Neuronal stem cell (in vitro differentiated cells): ENCODE measurements around the gene ACACB.

Source experiments
- DNase-seq: peaks from one replicate; pipeline ENCODE4 v3.0.0-alpha.2; 2013; ENCODE audit warnings: low spot score
- H2AFZ ChIP-seq: one replicate; pipeline ENCODE4 v1.6.1; 2013; ENCODE audit warnings: mild to moderate bottlenecking, low read length, inconsistent platforms
- H2AK5ac ChIP-seq: 2 replicates; pipeline ENCODE4 v1.6.1; 2013; ENCODE audit warnings: low read depth, mild to moderate bottlenecking, inconsistent platforms, low read length, moderate library complexity, mixed read lengths
- H2BK120ac ChIP-seq: 2 replicates; pipeline ENCODE4 v1.6.1; 2013; ENCODE audit warnings: low read depth, mild to moderate bottlenecking, inconsistent platforms, low read length, moderate library complexity, mixed read lengths
- H2BK12ac ChIP-seq: one replicate; pipeline ENCODE4 v1.6.1; 2013; ENCODE audit warnings: low read length, inconsistent platforms
- H2BK15ac ChIP-seq: 2 replicates; pipeline ENCODE4 v1.6.1; 2013; ENCODE audit warnings: mild to moderate bottlenecking, low read length, inconsistent platforms, mixed read lengths
- H2BK5ac ChIP-seq: one replicate; pipeline ENCODE4 v1.6.1; 2013; ENCODE audit warnings: inconsistent platforms, mild to moderate bottlenecking, low read length, moderate library complexity
- H3K14ac ChIP-seq: one replicate; pipeline ENCODE4 v1.6.1; 2013; ENCODE audit warnings: low read length, inconsistent platforms
- H3K18ac ChIP-seq: 2 replicates; pipeline ENCODE4 v1.6.1; 2013; ENCODE audit warnings: low read length, inconsistent platforms
- H3K23ac ChIP-seq: 2 replicates; pipeline ENCODE4 v1.6.1; 2013; ENCODE audit warnings: low read depth, mild to moderate bottlenecking, mixed read lengths, low read length, inconsistent platforms; ENCODE audit not compliant: poor library complexity
- H3K27ac ChIP-seq: replicated peaks from 3 replicates; pipeline ENCODE4 v1.5.1; 2013; ENCODE audit warnings: low read length, inconsistent platforms
- H3K27me3 ChIP-seq, 3 experiments: 2 replicates each; pipeline ENCODE4 v1.6.1; 2013; ENCODE audit warnings: low read length in 3 of 3, mild to moderate bottlenecking in 2 of 3, inconsistent platforms in 1 of 3, low read depth in 1 of 3, mixed read lengths in 1 of 3, moderate library complexity in 1 of 3; ENCODE audit not compliant: control insufficient read depth in 3 of 3, insufficient read depth in 3 of 3
- H3K36me3 ChIP-seq, 2 donors: replicated peaks in 1 of 2; 2 replicates each; pipeline ENCODE4 v1.6.1; 2013; ENCODE audit warnings: low read length in 2 of 2; ENCODE audit not compliant: control insufficient read depth in 2 of 2, insufficient read depth in 2 of 2
- H3K4ac ChIP-seq: 2 replicates; pipeline ENCODE4 v1.6.1; 2013; ENCODE audit warnings: inconsistent platforms, mild to moderate bottlenecking, low read length, moderate library complexity
- H3K4me1 ChIP-seq, 2 donors: 1 replicate in 1 of 2; 2 replicates in 1 of 2; pipeline ENCODE4 v1.6.1; 2013; ENCODE audit warnings: low read length in 2 of 2, low read depth in 1 of 2; ENCODE audit not compliant: control insufficient read depth in 2 of 2, insufficient read depth in 1 of 2
- H3K4me2 ChIP-seq: one replicate; pipeline ENCODE4 v1.6.1; 2013; ENCODE audit warnings: mild to moderate bottlenecking, low read length, inconsistent platforms; ENCODE audit not compliant: insufficient read depth, poor library complexity, severe bottlenecking
- H3K4me3 ChIP-seq, 2 donors: 2 replicates each; pipeline ENCODE4 v1.5.1; 2013; ENCODE audit warnings: low read length in 2 of 2, mild to moderate bottlenecking in 2 of 2, inconsistent platforms in 1 of 2, moderate library complexity in 1 of 2
- H3K79me1 ChIP-seq: one replicate; pipeline ENCODE4 v1.6.1; 2013; ENCODE audit warnings: low read depth, mild to moderate bottlenecking, inconsistent platforms, low read length, moderate library complexity
- H3K9ac ChIP-seq: one replicate; pipeline ENCODE4 v1.6.1; 2013; ENCODE audit warnings: mild to moderate bottlenecking, low read depth, low read length, inconsistent platforms; ENCODE audit not compliant: poor library complexity
- H3K9me3 ChIP-seq, 2 donors: replicated peaks in 1 of 2; 2 replicates each; pipeline versions ENCODE3 to v1.6.1; 2013; ENCODE audit warnings: low read length in 2 of 2, mild to moderate bottlenecking in 2 of 2, inconsistent platforms in 1 of 2, low read depth in 1 of 2, mixed read lengths in 1 of 2, moderate library complexity in 1 of 2; ENCODE audit not compliant: control insufficient read depth in 2 of 2, insufficient read depth in 1 of 2
- H4K8ac ChIP-seq: one replicate; pipeline ENCODE4 v1.6.1; 2013; ENCODE audit warnings: low read depth, mild to moderate bottlenecking, inconsistent platforms, low read length, moderate library complexity
- H4K91ac ChIP-seq: one replicate; pipeline ENCODE4 v1.6.1; 2013; ENCODE audit warnings: low read length, low read depth, mild to moderate bottlenecking, inconsistent platforms; ENCODE audit not compliant: poor library complexity
- WGBS, 2 donors: extraction: QIAGEN DNeasy Blood & Tissue Kit; methylation state at CpG; one replicate each; pipeline ENCODE4 v1.1.7; 2013; ENCODE audit warnings: missing lambda C conversion rate in 2 of 2, mixed read lengths in 1 of 2; ENCODE audit not compliant: insufficient read length in 2 of 2, insufficient replicate concordance in 1 of 2; ENCODE audit errors: extremely low coverage in 2 of 2; 5-methylcytosine and 5-hydroxymethylcytosine counted together

ACACB gene

GRCh38 chr12:109121346-109121880, 5.0 kb downstream of the ACACB start:
- H3K9me3 ChIP-seq, result no peaks in the 10 kb centered on the region
- H3K4me3 ChIP-seq, result no peak overlapping the region
- no peak overlapping the region for H3K23ac ChIP-seq
- no peak overlapping the region for H4K8ac ChIP-seq
- no peak overlapping the region for H3K4me2 ChIP-seq
- H3K36me3 ChIP-seq, result no peaks in the 10 kb centered on the region
- H4K91ac ChIP-seq, result no peak overlapping the region
- H2BK15ac ChIP-seq, result no peak overlapping the region
- peaks cover 2% of the 10 kb centered on the region for H3K79me1 ChIP-seq
- H2AK5ac ChIP-seq, result no peak overlapping the region
- no peaks in the 10 kb centered on the region for H3K27me3 ChIP-seq
- H2AFZ ChIP-seq, result no peak overlapping the region
- no peak overlapping the region for H2BK12ac ChIP-seq
- H2BK5ac ChIP-seq, result no peak overlapping the region
- H3K9ac ChIP-seq, result no peak overlapping the region
- peaks cover 0 to 1% of the 10 kb centered on the region in 2 donors for H3K4me1 ChIP-seq
- no peak overlapping the region for H3K18ac ChIP-seq
- WGBS, 2 donors, result no CpG with 5 or more reads among the region's 3 CpGs
- H2BK120ac ChIP-seq, result no peak overlapping the region
- no peak overlapping the region for H3K27ac ChIP-seq
- no peak overlapping the region for H3K14ac ChIP-seq
- no peak overlapping the region for H3K4ac ChIP-seq
- DNase-seq, result no peak

DNA sequence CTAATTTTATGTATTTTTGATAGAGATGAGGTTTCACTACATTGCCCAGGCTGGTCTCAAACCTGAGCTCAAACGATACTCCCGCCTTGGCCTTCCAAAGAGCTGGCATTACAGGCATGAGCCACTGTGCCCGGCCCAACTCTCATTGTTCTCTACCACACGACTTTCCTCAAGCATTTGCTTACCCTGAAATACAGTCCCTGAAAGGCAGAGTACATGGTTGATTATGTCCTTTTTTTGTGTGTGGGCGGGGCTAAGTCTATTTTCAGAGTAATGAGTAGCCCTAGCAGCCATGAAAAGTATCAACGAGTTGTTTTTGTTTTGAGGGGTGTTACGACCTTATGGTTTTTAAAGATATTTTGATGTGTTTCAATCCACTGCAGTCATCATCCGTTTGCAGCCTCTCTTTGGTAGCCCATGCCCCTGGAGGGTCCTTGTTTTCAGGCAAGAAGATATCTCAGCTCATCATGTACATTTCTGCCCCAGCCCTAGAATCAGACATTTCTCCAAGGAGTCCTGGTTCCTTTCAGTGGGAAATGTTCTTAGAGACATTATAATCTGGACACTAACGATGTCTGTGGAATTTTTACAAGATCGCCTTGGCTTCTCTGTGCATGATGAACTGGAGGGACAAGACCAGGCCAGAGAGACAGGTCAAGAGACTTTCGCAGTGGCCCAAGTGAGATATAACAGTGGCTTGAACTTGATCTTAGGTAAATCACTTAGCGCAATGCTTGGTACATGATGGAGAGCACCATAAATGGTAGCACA, 8.7 kb downstream of the ACACB start:
- Histone ChIP-seq H4K8ac (no peak overlapping the region), H2BK12ac (no peak overlapping the region), H3K4me2 (no peak overlapping the region), H3K4me1 (peaks cover 0 to 1% of the 10 kb centered on the region in 2 donors), H3K79me1 (peaks cover 2% of the 10 kb centered on the region), H3K18ac (no peak overlapping the region), H2BK5ac (no peak overlapping the region), H2AK5ac (no peak overlapping the region), H2BK120ac (no peak overlapping the region), H3K4me3 (no peak overlapping the region), H3K27me3 (peaks cover 0 to 7% (median 0%) of the 10 kb centered on the region in 3 experiments), H3K9ac (no peak overlapping the region), H4K91ac (no peak overlapping the region), H3K27ac (no peak overlapping the region), H3K4ac (no peak overlapping the region), H3K23ac (no peak overlapping the region), H3K36me3 (no peaks in the 10 kb centered on the region), H3K14ac (no peak overlapping the region), H3K9me3 (no peaks in the 10 kb centered on the region), H2BK15ac (no peak overlapping the region), H2AFZ (no peak overlapping the region)
- DNase-seq, result no peak
- WGBS, 2 donors, result no CpG with 5 or more reads among the region's 12 CpGs

DNA sequence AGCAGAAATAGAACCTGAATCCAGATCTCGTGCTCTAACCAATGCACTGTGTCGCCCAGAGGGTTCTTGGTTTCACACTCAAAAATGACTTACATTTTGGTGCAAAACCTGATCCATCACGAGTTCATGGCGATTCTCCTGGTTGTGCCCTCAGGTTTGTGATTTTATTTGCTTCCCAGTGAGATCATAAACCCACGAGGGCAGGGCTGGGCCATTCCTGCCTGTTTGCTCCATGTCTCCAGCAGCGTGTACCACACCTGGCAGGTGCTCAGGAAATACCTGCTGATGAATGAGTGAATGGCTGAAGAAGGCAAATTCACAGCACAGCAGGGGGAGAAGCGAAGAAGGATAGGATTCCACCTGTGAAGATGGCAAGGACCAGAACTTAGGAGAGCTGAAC, 9.4 kb downstream of the ACACB start:
- no peak overlapping the region for H4K91ac ChIP-seq

DNA sequence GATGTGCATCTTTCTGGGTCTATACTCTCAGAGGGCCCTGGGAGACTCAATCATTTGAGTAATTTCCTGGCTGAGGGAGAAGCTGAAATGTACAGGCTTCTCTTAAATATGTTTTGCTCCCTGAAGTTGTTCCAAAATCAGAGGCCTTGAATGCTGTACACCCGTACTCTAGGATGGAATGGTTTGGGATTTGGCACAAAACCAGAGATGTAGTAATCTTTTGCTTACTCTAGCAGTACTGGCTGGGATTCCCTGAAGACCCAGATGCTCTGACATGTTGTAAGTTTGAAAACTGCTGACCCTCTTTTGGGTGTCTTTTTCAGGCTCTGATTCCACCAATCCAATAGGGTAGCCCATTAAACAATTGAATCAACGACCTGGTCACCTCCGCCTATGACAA, 10.4 kb downstream of the ACACB start:
- no peak overlapping the region for H3K9ac ChIP-seq
- H3K18ac ChIP-seq, result no peak overlapping the region
- H3K4me2 ChIP-seq, result no peak overlapping the region
- no peak overlapping the region for H2AFZ ChIP-seq
- no peak for DNase-seq
- no peak overlapping the region for H2AK5ac ChIP-seq
- H3K4me1 ChIP-seq, result peaks cover 0 to 5% of the 10 kb centered on the region in 2 donors
- no peak overlapping the region for H2BK12ac ChIP-seq
- no peak overlapping the region for H2BK120ac ChIP-seq
- no peak overlapping the region for H2BK15ac ChIP-seq
- H3K23ac ChIP-seq, result no peak overlapping the region
- H4K91ac ChIP-seq, result no peak overlapping the region
- H3K14ac ChIP-seq, result no peak overlapping the region
- WGBS, 2 donors, result no CpG with 5 or more reads among the region's 3 CpGs
- H3K36me3 ChIP-seq, result no peaks in the 10 kb centered on the region
- H3K9me3 ChIP-seq, result no peaks in the 10 kb centered on the region
- H3K27ac ChIP-seq, result no peak overlapping the region
- peaks cover 2% of the 10 kb centered on the region for H3K79me1 ChIP-seq
- no peak overlapping the region for H4K8ac ChIP-seq
- H3K4me3 ChIP-seq, result no peak overlapping the region
- no peak overlapping the region for H3K4ac ChIP-seq
- H2BK5ac ChIP-seq, result no peak overlapping the region
- H3K27me3 ChIP-seq, result peaks cover 0 to 18% (median 0%) of the 10 kb centered on the region in 3 experiments

More for the DNA sequence above, 9.4 kb downstream of the ACACB start:
- Histone ChIP-seq H3K23ac (no peak overlapping the region), H3K4me2 (no peak overlapping the region), H3K79me1 (peaks cover 2% of the 10 kb centered on the region), H2BK15ac (no peak overlapping the region), H2AK5ac (no peak overlapping the region), H3K4ac (no peak overlapping the region), H3K27me3 (peaks cover 0 to 14% (median 0%) of the 10 kb centered on the region in 3 experiments), H4K8ac (no peak overlapping the region), H3K4me1 (no peaks in the 10 kb centered on the region), H3K18ac (no peak overlapping the region), H2BK120ac (no peak overlapping the region), H2BK12ac (no peak overlapping the region), H3K9me3 (no peaks in the 10 kb centered on the region), H3K4me3 (no peak overlapping the region), H3K27ac (no peak overlapping the region), H3K14ac (no peak overlapping the region), H3K36me3 (no peaks in the 10 kb centered on the region), H3K9ac (no peak overlapping the region), H2AFZ (no peak overlapping the region), H2BK5ac (no peak overlapping the region)
- no CpG with 5 or more reads among the region's 7 CpGs for WGBS, 2 donors
- no peak for DNase-seq
